Memory B cell (primary cell): ENCODE data around the gene COL12A1.
A peak's percentile ranks its signal among the peaks of the same experiment; 100 is the strongest.

ENCODE experiments used
- ATAC-seq: fragments of 150-1000 bp; cut with Tn5 transposase; 2 replicates; pipeline ENCODE4 v1.10.0; 2021; ENCODE audit warnings: low read depth, mild to moderate bottlenecking, moderate library complexity
- DNase-seq, 2 donors: peaks; one replicate each; pipeline ENCODE4 v3.0.0; 2022; ENCODE audit warnings: low spot score in 2 of 2
- H3K27ac Mint-ChIP-seq: one replicate; pipeline ENCODE4 v1.8.0; 2022; ENCODE audit warnings: mild to moderate bottlenecking, moderate library complexity, mixed read lengths
- H3K27me3 Mint-ChIP-seq: one replicate; pipeline ENCODE4 v1.8.0; 2022; ENCODE audit warnings: mixed read lengths
- H3K36me3 Mint-ChIP-seq: one replicate; pipeline ENCODE4 v1.8.0; 2022; ENCODE audit warnings: mild to moderate bottlenecking, mixed read lengths
- H3K4me1 Mint-ChIP-seq: one replicate; pipeline ENCODE4 v1.8.0; 2022; ENCODE audit warnings: mixed read lengths
- H3K4me3 Mint-ChIP-seq: one replicate; pipeline ENCODE4 v1.8.0; 2022; ENCODE audit warnings: mild to moderate bottlenecking, moderate library complexity, mixed read lengths
- H3K9me3 Mint-ChIP-seq: one replicate; pipeline ENCODE4 v1.8.0; 2022; ENCODE audit warnings: mixed read lengths

COL12A1 gene

DNA sequence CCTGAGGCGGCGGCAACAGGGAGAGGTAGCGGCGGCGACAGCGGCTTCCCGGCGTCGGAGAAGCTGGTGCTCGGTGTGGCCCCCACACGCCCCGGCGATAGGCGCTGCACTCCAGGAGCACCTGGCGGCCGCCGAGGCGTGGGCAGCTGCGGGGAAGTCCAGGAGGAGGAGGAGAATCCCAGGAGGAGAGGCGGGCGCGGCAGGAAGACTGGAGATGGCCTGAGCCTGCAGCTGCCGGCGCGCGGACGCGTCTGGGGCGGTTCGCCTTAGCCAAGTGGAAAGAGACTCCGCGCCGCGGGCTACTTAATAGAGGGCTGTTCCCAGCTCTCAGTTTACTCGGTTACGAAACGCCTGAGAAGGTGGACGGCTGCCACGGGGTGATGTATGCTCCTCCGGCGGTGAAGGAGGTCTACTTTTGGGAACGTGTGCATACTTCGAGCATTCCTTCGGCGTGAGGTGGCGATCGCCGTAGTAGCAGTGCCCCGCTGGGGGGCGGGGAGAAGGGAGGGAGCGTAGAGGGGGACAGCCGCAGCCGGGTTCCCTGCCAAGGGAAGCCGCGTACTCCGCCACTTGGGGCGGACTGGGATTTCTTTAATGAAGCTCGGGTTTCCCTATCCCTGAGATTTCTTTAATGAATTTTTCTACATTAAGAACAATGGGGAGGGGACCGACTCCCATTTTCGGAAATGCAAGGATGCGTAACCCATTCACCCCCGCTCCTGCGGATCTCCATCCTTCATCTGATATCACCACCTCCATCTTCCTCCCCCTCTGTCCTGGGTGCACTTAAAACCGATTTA is at the start of gene COL12A1:
TSS of gene COL12A1 (minus strand) at position 278 of the 800 bp plus-strand sequence. CDS start 3,261 bp downstream, outside the sequence.
- Mint-ChIP-seq H3K27me3 (peaks cover 35% of the 10 kb centered on the region), H3K27ac (no peak within 1 kb of the TSS), H3K4me3 (peak within 1 kb of the TSS; percentile 73), H3K9me3 (no peaks in the 10 kb centered on the region), H3K4me1 (peaks cover 41% of the 10 kb centered on the region), H3K36me3 (no peaks in the 10 kb centered on the region)
- DNase-seq, result no peak
- no peak for ATAC-seq

DNA sequence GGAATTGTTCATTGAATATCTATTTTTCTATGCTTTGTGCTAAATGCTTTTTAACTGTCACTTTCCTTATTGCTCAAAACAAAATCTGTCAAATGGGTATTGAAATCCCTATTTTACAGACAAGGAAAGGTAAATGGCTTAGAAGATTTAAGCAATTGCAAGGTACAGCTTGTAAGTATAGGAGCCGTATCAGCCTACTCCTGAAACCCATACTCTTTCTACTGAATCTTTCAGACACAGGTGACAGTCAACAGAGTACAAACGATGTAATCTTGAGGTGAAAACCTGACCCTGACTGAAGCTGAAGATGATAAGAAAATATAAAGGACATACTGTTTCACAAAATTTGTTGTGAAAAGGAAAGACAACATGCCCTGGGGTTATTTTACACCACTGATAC is 44.7 kb upstream of the COL12A1 start:
- Mint-ChIP-seq H3K27me3 (peaks cover 4% of the 10 kb centered on the region), H3K4me1 (no peaks in the 10 kb centered on the region), H3K9me3 (no peaks in the 10 kb centered on the region), H3K4me3 (no peak overlapping the region), H3K27ac (no peak overlapping the region), H3K36me3 (peaks cover 10% of the 10 kb centered on the region)
- ATAC-seq (no peak), DNase-seq (no peak)

GRCh38 chr6:75249837-75250236 is 44.0 kb upstream of the COL12A1 start:
- Mint-ChIP-seq H3K9me3 (no peaks in the 10 kb centered on the region), H3K27me3 (peaks cover 4% of the 10 kb centered on the region), H3K27ac (no peak overlapping the region), H3K36me3 (peaks cover 9% of the 10 kb centered on the region), H3K4me3 (no peak overlapping the region), H3K4me1 (no peaks in the 10 kb centered on the region)
- no peak for ATAC-seq
- DNase-seq, result no peak

DNA sequence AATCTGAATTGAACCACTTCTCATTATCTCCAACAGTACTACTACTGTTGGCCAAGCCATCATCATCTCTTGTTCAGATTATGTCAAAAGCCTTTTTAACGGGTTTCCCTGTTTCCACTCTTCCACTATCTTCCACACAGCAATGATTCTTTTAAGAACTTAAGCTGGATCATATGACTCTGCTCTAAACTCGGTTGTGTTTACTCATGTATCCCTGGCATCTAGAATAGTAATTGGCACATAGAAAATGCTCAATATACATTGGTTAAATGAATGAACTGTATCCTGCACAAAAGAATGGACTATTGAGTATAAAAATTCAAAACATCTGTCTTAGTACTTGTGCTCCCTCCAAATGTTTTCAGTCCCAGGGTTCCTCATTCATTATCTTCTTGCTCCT is 40.5 kb upstream of the COL12A1 start:
- H3K4me1 Mint-ChIP-seq, result peaks cover 7% of the 10 kb centered on the region
- no peak overlapping the region for H3K27ac Mint-ChIP-seq
- H3K36me3 Mint-ChIP-seq, result peaks cover 2% of the 10 kb centered on the region

GRCh38 chr6:75244063-75244584 is 38.3 kb upstream of the COL12A1 start:
- Mint-ChIP-seq H3K4me3 (peak overlapping the region; percentile 98), H3K36me3 (peaks cover 4% of the 10 kb centered on the region), H3K27ac (peak overlapping the region; percentile 97), H3K4me1 (peaks cover 9% of the 10 kb centered on the region), H3K27me3 (peaks cover 6% of the 10 kb centered on the region), H3K9me3 (no peaks in the 10 kb centered on the region)
- ATAC-seq, result no peak
- peak in 1 of 2 donors; percentile 2 for DNase-seq

More for the DNA sequence above, 40.5 kb upstream of the COL12A1 start:
- peaks cover 6% of the 10 kb centered on the region for H3K27me3 Mint-ChIP-seq
- H3K9me3 Mint-ChIP-seq, result no peaks in the 10 kb centered on the region
- no peak overlapping the region for H3K4me3 Mint-ChIP-seq
- DNase-seq, result no peak
- no peak for ATAC-seq

- peaks cover 9% of the 10 kb centered on the region for H3K4me1 Mint-ChIP-seq
- peaks cover 6% of the 10 kb centered on the region for H3K27me3 Mint-ChIP-seq
- no peaks in the 10 kb centered on the region for H3K9me3 Mint-ChIP-seq
- H3K36me3 Mint-ChIP-seq, result peaks cover 7% of the 10 kb centered on the region
- peak within 1 kb of the TSS; percentile 97 for H3K27ac Mint-ChIP-seq
- ATAC-seq (peak; percentile 96), DNase-seq (peak; percentile 76 to 82)
- H3K4me3 Mint-ChIP-seq, result peak within 1 kb of the TSS; percentile 98
These were observed 37.6 kb upstream of the COL12A1 start, which contains the start of gene COX7A2 for GRCh38 chr6:75243333-75244062. Gene COX7A2 (minus strand): TSS chr6:75243801. CDS start chr6:75243734, 67 bp downstream.

DNA sequence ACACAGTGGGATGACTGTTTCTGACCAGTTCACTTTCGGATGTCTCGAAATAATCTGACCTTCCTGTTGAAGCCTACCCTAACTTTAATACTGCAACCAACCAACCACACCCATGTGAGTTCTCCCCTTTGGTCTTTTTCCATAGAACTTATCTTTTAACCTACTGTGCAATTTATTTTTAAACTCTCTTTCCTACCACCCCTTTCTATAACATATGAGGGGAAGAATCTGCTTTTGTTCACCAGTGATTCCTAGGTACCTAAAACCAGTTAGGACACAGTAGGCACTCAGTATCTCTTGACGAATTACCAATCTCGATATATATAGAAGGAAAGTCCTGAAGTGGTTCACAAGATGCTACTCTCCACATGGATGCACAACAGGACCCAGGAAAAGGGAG is 30.8 kb upstream of the COL12A1 start:
- Mint-ChIP-seq H3K4me3 (no peak overlapping the region), H3K9me3 (no peaks in the 10 kb centered on the region), H3K4me1 (peaks cover 2% of the 10 kb centered on the region), H3K36me3 (peaks cover 17% of the 10 kb centered on the region), H3K27me3 (no peaks in the 10 kb centered on the region), H3K27ac (no peak overlapping the region)
- no peak for DNase-seq
- ATAC-seq, result no peak

DNA sequence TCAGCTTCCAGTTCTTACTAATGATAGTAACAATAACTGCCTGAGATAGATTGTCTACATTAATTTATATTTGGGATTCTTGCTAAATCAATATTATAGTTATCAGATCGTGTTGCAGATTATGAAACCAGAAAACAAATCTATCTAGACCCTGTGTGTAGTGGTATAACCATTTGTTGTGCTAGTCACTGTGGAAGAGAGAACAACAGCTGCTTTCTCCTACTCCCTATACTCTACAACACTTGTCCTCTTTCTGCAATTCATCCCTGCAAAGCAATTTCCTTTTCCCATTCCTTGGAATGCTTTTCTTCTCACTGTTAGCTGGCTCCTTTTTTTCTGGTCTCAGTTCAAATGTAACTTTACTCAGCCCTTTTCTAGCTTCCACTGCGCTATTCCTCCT is 29.4 kb upstream of the COL12A1 start:
- Mint-ChIP-seq H3K9me3 (no peaks in the 10 kb centered on the region), H3K4me3 (no peak overlapping the region), H3K36me3 (peaks cover 15% of the 10 kb centered on the region), H3K4me1 (no peaks in the 10 kb centered on the region), H3K27ac (no peak overlapping the region), H3K27me3 (no peaks in the 10 kb centered on the region)
- no peak for ATAC-seq
- DNase-seq, result no peak

- Mint-ChIP-seq H3K4me1 (no peaks in the 10 kb centered on the region), H3K27ac (no peak overlapping the region), H3K4me3 (no peak overlapping the region), H3K9me3 (no peaks in the 10 kb centered on the region), H3K36me3 (peaks cover 15% of the 10 kb centered on the region), H3K27me3 (no peaks in the 10 kb centered on the region)
- ATAC-seq (no peak), DNase-seq (no peak)
These were observed 28.4 kb upstream of the COL12A1 start for GRCh38 chr6:75234126-75234865.

- no peaks in the 10 kb centered on the region for H3K9me3 Mint-ChIP-seq
- H3K27me3 Mint-ChIP-seq, result no peaks in the 10 kb centered on the region
- no peak for ATAC-seq
- no peak overlapping the region for H3K4me3 Mint-ChIP-seq
- no peak overlapping the region for H3K27ac Mint-ChIP-seq
- H3K36me3 Mint-ChIP-seq, result peaks cover 12% of the 10 kb centered on the region
- no peak for DNase-seq
- H3K4me1 Mint-ChIP-seq, result no peaks in the 10 kb centered on the region
These were observed 27.3 kb upstream of the COL12A1 start for GRCh38 chr6:75233092-75233615.

DNA sequence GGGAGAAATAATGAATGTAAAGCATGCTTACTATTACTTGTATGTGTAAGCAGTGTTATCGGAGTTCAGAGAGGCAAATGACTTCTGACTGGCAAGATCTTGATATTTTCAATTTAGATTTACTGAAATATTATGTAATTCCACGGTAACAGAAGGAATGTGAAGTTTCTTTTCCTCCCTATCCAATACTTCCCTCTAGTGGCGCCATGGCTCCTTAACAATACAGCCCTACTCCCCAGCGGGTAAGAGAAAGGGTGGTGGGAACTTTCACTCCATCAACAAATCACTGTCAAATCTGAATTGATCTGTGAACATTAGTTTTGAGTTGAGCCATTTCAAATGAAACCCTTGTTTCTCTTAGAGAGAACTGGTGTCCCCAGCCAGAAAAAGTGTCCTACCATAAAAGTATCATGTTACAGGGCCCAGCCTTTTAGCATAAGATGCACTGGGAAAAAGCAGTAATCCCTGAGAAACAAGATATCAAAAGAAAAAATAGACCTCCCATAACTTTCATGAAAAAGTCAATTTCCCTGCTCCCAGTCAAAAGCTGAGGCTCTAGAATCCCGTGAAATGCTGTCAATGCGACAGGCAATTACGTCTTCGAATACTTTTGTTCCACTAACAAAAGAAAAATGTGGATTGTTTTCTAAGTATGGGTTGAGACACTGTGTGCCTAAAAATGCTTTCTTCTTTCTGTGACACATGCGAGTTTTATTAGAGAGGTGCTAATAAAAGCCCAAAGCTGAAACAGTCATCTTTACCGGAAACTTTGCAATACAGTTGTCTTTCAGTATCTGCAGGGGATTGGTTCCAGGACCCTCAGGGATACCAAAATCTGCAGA is 24.9 kb upstream of the COL12A1 start:
- no peaks in the 10 kb centered on the region for H3K9me3 Mint-ChIP-seq
- ATAC-seq, result no peak
- H3K4me1 Mint-ChIP-seq, result no peaks in the 10 kb centered on the region
- DNase-seq, result no peak
- no peaks in the 10 kb centered on the region for H3K36me3 Mint-ChIP-seq
- no peaks in the 10 kb centered on the region for H3K27me3 Mint-ChIP-seq
- H3K4me3 Mint-ChIP-seq, result no peak overlapping the region
- no peak overlapping the region for H3K27ac Mint-ChIP-seq

DNA sequence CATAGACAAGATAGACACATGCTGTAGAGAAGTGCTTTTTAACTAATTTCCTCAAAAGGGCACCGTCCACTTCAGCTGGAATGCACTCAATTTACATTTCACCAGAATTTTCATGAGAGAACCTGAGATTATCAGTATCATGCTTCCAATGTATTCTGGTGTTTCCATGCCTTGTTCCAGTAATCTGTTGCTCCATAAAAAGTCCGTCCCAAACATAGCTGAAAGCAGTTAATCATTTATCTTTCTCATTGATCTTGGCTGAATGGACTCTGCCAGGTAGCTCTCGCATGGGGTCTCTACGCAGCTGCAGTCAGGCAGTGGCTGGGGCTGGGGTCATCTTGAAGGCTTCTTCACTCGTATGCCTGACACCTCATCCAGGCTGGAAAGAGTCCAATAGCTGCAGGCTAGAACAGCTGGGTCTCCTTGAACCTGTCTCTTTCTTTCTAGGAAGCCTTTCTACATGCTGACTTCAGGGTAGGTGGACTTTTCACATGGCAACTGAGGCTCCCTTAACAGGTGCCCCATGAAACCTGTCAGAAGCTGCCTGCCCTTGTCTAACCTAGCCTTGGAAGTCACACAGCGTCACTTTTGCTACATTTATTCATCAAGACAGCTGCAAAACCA is 18.6 kb upstream of the COL12A1 start:
- Mint-ChIP-seq H3K4me1 (no peaks in the 10 kb centered on the region), H3K36me3 (no peaks in the 10 kb centered on the region), H3K27me3 (peaks cover 14% of the 10 kb centered on the region), H3K4me3 (no peak overlapping the region), H3K9me3 (no peaks in the 10 kb centered on the region), H3K27ac (no peak overlapping the region)
- DNase-seq, result no peak
- ATAC-seq, result no peak

DNA sequence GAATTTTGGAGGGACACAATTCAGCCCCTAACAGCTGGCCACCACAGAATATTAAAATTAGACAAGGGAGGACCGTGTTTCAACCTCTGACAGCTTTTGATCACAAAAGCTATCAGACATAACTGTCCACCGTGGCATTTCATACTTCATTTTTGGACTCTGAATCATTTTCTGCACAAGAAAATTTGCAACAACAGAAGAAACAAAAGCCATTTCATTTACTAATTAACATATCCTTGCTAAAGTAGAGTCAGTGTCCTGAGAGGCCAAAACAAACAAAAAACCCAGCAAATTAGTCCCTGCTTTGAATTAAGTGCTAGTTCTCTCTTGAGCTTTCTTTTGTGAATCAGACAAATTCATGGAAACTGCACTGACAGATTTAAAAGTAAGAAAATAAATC is 17.6 kb upstream of the COL12A1 start:
- no peak for DNase-seq
- Mint-ChIP-seq H3K36me3 (no peaks in the 10 kb centered on the region), H3K4me3 (no peak overlapping the region), H3K27ac (no peak overlapping the region), H3K4me1 (no peaks in the 10 kb centered on the region), H3K9me3 (no peaks in the 10 kb centered on the region), H3K27me3 (peaks cover 17% of the 10 kb centered on the region)
- ATAC-seq, result no peak
